ENCODE data around the gene PTPRR.

DNA sequence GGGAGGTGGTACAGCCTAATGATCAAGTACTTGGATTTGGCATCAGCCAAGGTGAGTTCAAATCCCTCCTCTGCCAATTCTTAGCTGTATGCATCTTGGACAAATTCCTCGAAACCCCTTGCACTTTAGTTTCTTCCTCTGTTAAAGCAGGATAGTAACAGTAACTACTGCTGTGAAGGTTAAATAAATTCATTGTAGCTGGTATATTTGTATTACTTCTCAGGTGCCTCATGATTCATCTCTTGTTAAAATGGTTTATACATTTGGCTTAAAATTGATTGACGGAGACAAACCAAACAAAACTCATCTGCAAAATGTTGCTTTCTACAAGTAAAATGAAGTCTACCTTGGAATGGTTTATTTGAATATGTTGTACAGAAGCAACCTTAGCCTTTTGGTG, 281.0 kb downstream of the PTPRR start:
- TF ChIP-seq, protein P1, sequence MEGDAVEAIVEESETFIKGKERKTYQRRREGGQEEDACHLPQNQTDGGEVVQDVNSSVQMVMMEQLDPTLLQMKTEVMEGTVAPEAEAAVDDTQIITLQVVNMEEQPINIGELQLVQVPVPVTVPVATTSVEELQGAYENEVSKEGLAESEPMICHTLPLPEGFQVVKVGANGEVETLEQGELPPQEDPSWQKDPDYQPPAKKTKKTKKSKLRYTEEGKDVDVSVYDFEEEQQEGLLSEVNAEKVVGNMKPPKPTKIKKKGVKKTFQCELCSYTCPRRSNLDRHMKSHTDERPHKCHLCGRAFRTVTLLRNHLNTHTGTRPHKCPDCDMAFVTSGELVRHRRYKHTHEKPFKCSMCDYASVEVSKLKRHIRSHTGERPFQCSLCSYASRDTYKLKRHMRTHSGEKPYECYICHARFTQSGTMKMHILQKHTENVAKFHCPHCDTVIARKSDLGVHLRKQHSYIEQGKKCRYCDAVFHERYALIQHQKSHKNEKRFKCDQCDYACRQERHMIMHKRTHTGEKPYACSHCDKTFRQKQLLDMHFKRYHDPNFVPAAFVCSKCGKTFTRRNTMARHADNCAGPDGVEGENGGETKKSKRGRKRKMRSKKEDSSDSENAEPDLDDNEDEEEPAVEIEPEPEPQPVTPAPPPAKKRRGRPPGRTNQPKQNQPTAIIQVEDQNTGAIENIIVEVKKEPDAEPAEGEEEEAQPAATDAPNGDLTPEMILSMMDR (IDR thresholded peaks at IDR 0.05) = no peak
- TF ChIP-seq POLR2A (IDR thresholded peaks at IDR 0.05) = no peak

All from body of pancreas (tissue), 4 donors.